ENCODE results near the gene P2RY13. TPM values are rescaled to one million over a fixed set of nuclear protein-coding genes. Genes with fewer than 3 reads are reported as not detected.

The P2RY13 gene
- total RNA-seq, 2 experiments from 2014 or later: not detected

- no peak for DNase-seq
- H3K27ac Mint-ChIP-seq: no peak overlapping the region
- H3K36me3 Mint-ChIP-seq: peaks cover 1% of the 10 kb centered on the region
- POLR2A ChIA-PET: no interaction called here
- peaks cover 24% of the 10 kb centered on the region for H3K27me3 Mint-ChIP-seq
- no peaks in the 10 kb centered on the region for H3K9me3 Mint-ChIP-seq
- no peak for ATAC-seq (ENCODE audit: low read depth)
- H3K4me3 Mint-ChIP-seq: no peak overlapping the region
- H3K4me1 Mint-ChIP-seq: peaks cover 2% of the 10 kb centered on the region
Measured at GRCh38 chr3:151299006-151299405, 30.3 kb downstream of the P2RY13 start.

DNA sequence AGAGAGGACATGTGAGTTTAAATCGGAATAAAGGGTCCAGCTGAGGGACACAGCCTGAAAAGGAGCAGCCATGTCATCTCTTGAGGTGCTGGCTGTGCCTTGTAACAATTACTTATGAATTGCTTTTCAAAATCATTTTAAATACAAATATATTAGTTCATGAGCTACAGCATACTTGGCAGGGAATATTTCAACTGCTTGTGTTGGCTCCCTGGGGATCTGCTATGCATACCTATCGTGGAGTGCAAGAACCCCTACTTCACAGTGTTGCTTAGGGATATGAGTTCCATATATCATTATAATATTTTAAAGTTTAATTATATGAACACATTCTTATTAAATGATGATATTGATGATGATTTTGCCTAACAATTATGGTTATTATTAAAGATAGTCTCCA, 31.9 kb downstream of the P2RY13 start:
- no peaks in the 10 kb centered on the region for H3K36me3 Mint-ChIP-seq
- no peaks in the 10 kb centered on the region for H3K4me1 Mint-ChIP-seq
- H3K27ac Mint-ChIP-seq: no peak overlapping the region
- H3K4me3 Mint-ChIP-seq: no peak overlapping the region
- ATAC-seq (ENCODE audit: low read depth): no peak
- no peak for DNase-seq
- POLR2A ChIA-PET: no interaction called here
- H3K27me3 Mint-ChIP-seq: peaks cover 36% of the 10 kb centered on the region
- H3K9me3 Mint-ChIP-seq: no peaks in the 10 kb centered on the region

- DNase-seq (no peak), ATAC-seq (ENCODE audit: low read depth) (no peak)
- H3K36me3 Mint-ChIP-seq: no peaks in the 10 kb centered on the region
- POLR2A ChIA-PET: no interaction called here
- no peaks in the 10 kb centered on the region for H3K9me3 Mint-ChIP-seq
- H3K4me1 Mint-ChIP-seq: no peaks in the 10 kb centered on the region
- H3K27ac Mint-ChIP-seq: no peak overlapping the region
- peaks cover 40% of the 10 kb centered on the region for H3K27me3 Mint-ChIP-seq
- H3K4me3 Mint-ChIP-seq: no peak overlapping the region
Measured at GRCh38 chr3:151296226-151296625, 33.1 kb downstream of the P2RY13 start.

GRCh38 chr3:151293127-151293526, 36.2 kb downstream of the P2RY13 start:
- Mint-ChIP-seq H3K27me3 (peaks cover 31% of the 10 kb centered on the region), H3K4me3 (no peak overlapping the region), H3K9me3 (no peaks in the 10 kb centered on the region), H3K27ac (no peak overlapping the region), H3K4me1 (no peaks in the 10 kb centered on the region), H3K36me3 (no peaks in the 10 kb centered on the region)
- ATAC-seq (ENCODE audit: low read depth) (no peak), DNase-seq (no peak)
- POLR2A ChIA-PET: no interaction called here

DNA sequence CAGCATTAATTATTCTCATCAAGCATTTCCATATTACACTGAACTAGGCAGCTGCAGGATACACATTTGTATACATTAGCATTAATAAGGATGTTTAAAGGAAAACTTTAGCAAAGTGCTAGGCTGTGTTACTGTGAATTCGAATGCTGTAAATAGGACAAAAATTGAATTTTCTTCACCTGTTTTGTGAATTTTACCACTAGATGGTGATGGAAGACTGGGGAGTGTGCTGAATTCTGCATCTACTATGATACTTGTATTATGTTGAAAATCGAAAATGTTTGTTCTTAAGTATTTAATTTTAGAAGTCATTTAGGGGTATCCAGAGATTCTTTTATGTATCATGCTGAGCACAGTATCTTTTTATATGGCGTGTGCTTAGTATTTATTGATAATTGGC, 38.7 kb downstream of the P2RY13 start:
- POLR2A ChIA-PET: no interaction called here
- no peak overlapping the region for H3K4me3 Mint-ChIP-seq
- ATAC-seq (ENCODE audit: low read depth): no peak
- no peaks in the 10 kb centered on the region for H3K9me3 Mint-ChIP-seq
- no peak for DNase-seq
- H3K36me3 Mint-ChIP-seq: no peaks in the 10 kb centered on the region
- peaks cover 3% of the 10 kb centered on the region for H3K4me1 Mint-ChIP-seq
- no peak overlapping the region for H3K27ac Mint-ChIP-seq
- peaks cover 27% of the 10 kb centered on the region for H3K27me3 Mint-ChIP-seq

DNA sequence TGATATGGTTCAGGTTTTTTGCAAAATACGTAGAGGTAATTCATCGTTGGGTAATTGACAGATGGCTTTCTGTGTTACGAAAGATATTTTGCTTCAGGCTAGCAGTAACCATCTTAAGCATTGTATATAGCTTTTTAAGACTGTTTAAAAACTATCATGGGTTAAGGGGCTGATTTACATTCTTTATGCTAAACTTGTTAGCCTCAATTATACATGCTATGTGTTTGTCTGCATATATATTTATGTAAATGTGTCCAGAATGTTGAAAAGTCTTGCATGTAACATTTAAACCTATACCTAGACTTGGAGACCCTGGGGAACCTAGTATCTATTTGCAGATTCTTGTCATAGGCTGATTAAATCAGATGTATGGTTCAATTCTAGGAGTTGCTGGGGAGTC, 39.9 kb downstream of the P2RY13 start:
- no peak for ATAC-seq (ENCODE audit: low read depth)
- Mint-ChIP-seq H3K9me3 (no peaks in the 10 kb centered on the region), H3K27ac (no peak overlapping the region), H3K27me3 (peaks cover 18% of the 10 kb centered on the region), H3K4me1 (peaks cover 4% of the 10 kb centered on the region), H3K36me3 (no peaks in the 10 kb centered on the region), H3K4me3 (no peak overlapping the region)
- no peak for DNase-seq
- POLR2A ChIA-PET: no interaction called here

DNA sequence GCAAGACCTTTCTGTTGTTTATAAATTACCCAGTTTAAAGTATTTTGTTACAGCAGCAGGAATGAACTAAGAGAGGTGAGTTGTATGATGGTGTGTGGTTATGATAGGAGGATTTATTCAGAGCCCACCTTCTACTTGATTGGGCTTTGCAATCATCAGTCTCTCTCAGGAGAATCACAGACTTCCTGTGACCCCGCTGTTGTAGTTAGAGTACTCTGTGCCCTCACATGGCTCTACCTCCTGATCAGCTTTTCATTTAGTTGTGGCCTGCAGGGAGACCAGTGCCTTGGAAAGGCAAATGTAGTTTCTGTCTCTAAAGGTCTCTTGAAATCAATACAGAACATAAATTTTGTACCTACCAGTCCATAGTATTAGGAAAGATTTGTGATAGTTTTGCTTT, 43.4 kb downstream of the P2RY13 start:
- H3K27ac Mint-ChIP-seq: no peak overlapping the region
- no peaks in the 10 kb centered on the region for H3K36me3 Mint-ChIP-seq
- no peaks in the 10 kb centered on the region for H3K27me3 Mint-ChIP-seq
- ATAC-seq (ENCODE audit: low read depth) (no peak), DNase-seq (no peak)
- H3K4me1 Mint-ChIP-seq: peaks cover 24% of the 10 kb centered on the region
- POLR2A ChIA-PET: interaction anchor here (0.6 kb wide), 1 partner anchor 108 kb away, joined by 4 read pairs; no protein-coding TSS in a partner anchor
- H3K4me3 Mint-ChIP-seq: no peak overlapping the region
- H3K9me3 Mint-ChIP-seq: no peaks in the 10 kb centered on the region

DNA sequence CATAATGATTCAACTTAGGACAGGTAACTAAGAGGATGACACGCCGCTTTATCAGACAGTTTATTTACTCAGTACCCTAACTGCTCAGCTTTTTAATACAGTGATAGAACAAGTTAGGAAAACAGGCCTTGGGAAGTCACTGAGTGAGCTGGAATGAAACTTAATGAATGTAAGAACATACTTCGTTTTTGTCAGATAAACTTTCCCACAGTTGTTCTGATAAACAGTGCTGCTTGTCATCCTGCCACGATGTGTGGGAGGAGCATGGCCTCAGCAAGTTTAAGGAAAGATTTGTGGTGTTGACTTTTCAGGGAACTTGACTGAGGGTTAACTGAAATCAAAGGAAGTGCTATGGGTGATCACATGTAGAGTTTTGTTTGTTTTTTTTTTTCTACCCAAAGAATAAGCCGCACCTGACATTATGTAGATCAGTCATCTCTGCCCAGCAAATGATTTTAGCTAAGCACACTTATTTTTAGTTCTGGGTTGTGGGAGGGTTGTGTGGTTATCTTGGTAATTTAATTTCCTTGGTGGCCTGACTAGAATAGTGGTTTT, 45.4 kb downstream of the P2RY13 start:
- ATAC-seq (ENCODE audit: low read depth): peak; percentile 57
- DNase-seq: no peak
- Mint-ChIP-seq H3K9me3 (no peaks in the 10 kb centered on the region), H3K4me1 (peaks cover 36% of the 10 kb centered on the region), H3K27ac (peak overlapping the region; percentile 18), H3K36me3 (no peaks in the 10 kb centered on the region), H3K27me3 (no peaks in the 10 kb centered on the region), H3K4me3 (peak overlapping the region; percentile 23)
- POLR2A ChIA-PET: interaction anchor here (1.0 kb wide), 1 partner anchor 56 kb away, joined by 3 read pairs; no protein-coding TSS in a partner anchor

DNA sequence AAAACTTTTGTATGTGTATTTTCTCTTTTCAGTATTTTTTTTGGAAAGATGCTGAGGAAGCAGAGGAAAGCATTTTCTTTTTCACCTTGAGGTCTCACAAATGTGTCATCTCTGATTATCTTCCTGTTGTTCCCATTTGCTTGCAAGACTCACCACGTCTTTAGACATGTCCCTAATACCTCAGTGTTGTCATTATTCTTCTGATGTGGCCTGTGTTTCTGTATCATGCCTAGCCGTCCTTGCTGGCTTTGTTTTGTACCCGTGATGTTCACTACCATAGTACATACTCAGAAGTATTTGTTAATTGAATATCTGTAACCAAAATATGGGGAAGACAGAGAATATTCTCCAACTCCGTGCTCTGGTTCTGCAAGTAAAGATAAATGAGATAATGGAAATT, 46.0 kb downstream of the P2RY13 start:
- peaks cover 41% of the 10 kb centered on the region for H3K4me1 Mint-ChIP-seq
- peak; percentile 27 for ATAC-seq (ENCODE audit: low read depth)
- peak overlapping the region; percentile 57 for H3K27ac Mint-ChIP-seq
- POLR2A ChIA-PET: no interaction called here
- no peaks in the 10 kb centered on the region for H3K36me3 Mint-ChIP-seq
- H3K4me3 Mint-ChIP-seq: no peak overlapping the region
- H3K9me3 Mint-ChIP-seq: no peaks in the 10 kb centered on the region
- no peaks in the 10 kb centered on the region for H3K27me3 Mint-ChIP-seq
- no peak for DNase-seq

GRCh38 chr3:151282921-151283320, 46.4 kb downstream of the P2RY13 start:
- Mint-ChIP-seq H3K27ac (no peak overlapping the region), H3K27me3 (no peaks in the 10 kb centered on the region), H3K4me3 (no peak overlapping the region), H3K4me1 (peaks cover 46% of the 10 kb centered on the region), H3K36me3 (no peaks in the 10 kb centered on the region), H3K9me3 (no peaks in the 10 kb centered on the region)
- DNase-seq (no peak), ATAC-seq (ENCODE audit: low read depth) (peak; percentile 50)
- POLR2A ChIA-PET: no interaction called here

GRCh38 chr3:151281671-151282324, 47.6 kb downstream of the P2RY13 start:
- Mint-ChIP-seq H3K27me3 (no peaks in the 10 kb centered on the region), H3K27ac (no peak overlapping the region), H3K4me3 (no peak overlapping the region), H3K9me3 (no peaks in the 10 kb centered on the region), H3K4me1 (peaks cover 51% of the 10 kb centered on the region), H3K36me3 (no peaks in the 10 kb centered on the region)
- POLR2A ChIA-PET: interaction anchor here (0.6 to 1.6 kb wide), 3 partner anchors 51 to 1440 kb away, joined by 3 read pairs; partner anchors contain the start of gene SIAH2
- ATAC-seq (ENCODE audit: low read depth) (no peak), DNase-seq (no peak)

GRCh38 chr3:151278230-151278629, 51.1 kb downstream of the P2RY13 start, which contains the start of gene P2RY14:
TSS of gene P2RY14 (minus strand) at chr3:151278542. CDS start at chr3:151214316, 64,226 bp downstream.
- peak within 1 kb of the TSS; percentile 61 for H3K27ac Mint-ChIP-seq
- POLR2A ChIA-PET: interaction anchor here (1.0 to 3.0 kb wide), 3 partner anchors 9 to 50 kb away, joined by 4 to 9 read pairs (median 5); no protein-coding TSS in a partner anchor
- peaks cover 64% of the 10 kb centered on the region for H3K4me1 Mint-ChIP-seq
- ATAC-seq (ENCODE audit: low read depth) (peak; percentile 28), DNase-seq (no peak)
- no peaks in the 10 kb centered on the region for H3K9me3 Mint-ChIP-seq
- no peaks in the 10 kb centered on the region for H3K27me3 Mint-ChIP-seq
- H3K36me3 Mint-ChIP-seq: no peaks in the 10 kb centered on the region
- peak within 1 kb of the TSS; percentile 85 for H3K4me3 Mint-ChIP-seq

GRCh38 chr3:151276687-151277042, 52.7 kb downstream of the P2RY13 start:
- no peak for DNase-seq
- peak; percentile 67 for ATAC-seq (ENCODE audit: low read depth)
- POLR2A ChIA-PET: no interaction called here
- peaks cover 58% of the 10 kb centered on the region for H3K4me1 Mint-ChIP-seq
- H3K36me3 Mint-ChIP-seq: no peaks in the 10 kb centered on the region
- H3K9me3 Mint-ChIP-seq: no peaks in the 10 kb centered on the region
- H3K27me3 Mint-ChIP-seq: no peaks in the 10 kb centered on the region
- H3K27ac Mint-ChIP-seq: peak overlapping the region; percentile 89
- peak overlapping the region; percentile 85 for H3K4me3 Mint-ChIP-seq
